Measurements from ENCODE around the gene PLSCR4.

PLSCR4 gene

GRCh38 chr3:146165877-146166276 is 85.0 kb downstream of the PLSCR4 start:
- in situ Hi-C loops (cut with HindIII; ENCODE audit: low sequenced_read_pairs) = loop anchor here (5.0 kb wide), 1 partner anchor 94 kb away; no protein-coding TSS in a partner anchor
- TF ChIP-seq CTCF (IDR thresholded peaks at IDR 0.05; ENCODE audit: low read depth, low read length, missing control alignments) = no peak
- no peak overlapping the region for H3K4me3 ChIP-seq (ENCODE audit: low read depth, low read length)
- no peak for DNase-seq (ENCODE audit: low read depth)

GRCh38 chr3:146164971-146165769 is 85.7 kb downstream of the PLSCR4 start:
- DNase-seq (ENCODE audit: low read depth) = peak; percentile 53
- in situ Hi-C loops (cut with HindIII; ENCODE audit: low sequenced_read_pairs) = loop anchor here (5.0 kb wide), 1 partner anchor 93 kb away; no protein-coding TSS in a partner anchor
- no peak overlapping the region for H3K4me3 ChIP-seq (ENCODE audit: low read depth, low read length)
- no peak for TF ChIP-seq CTCF (IDR thresholded peaks at IDR 0.05; ENCODE audit: low read depth, low read length, missing control alignments)

- DNase-seq (ENCODE audit: low read depth) = no peak
- in situ Hi-C loops (cut with HindIII; ENCODE audit: low sequenced_read_pairs) = no loop called here
- no peak for TF ChIP-seq CTCF (IDR thresholded peaks at IDR 0.05; ENCODE audit: low read depth, low read length, missing control alignments)
- no peak overlapping the region for H3K4me3 ChIP-seq (ENCODE audit: low read depth, low read length)
These were observed 86.4 kb downstream of the PLSCR4 start for GRCh38 chr3:146164506-146164905.

GRCh38 chr3:146164071-146164470 is 86.8 kb downstream of the PLSCR4 start:
- TF ChIP-seq CTCF (IDR thresholded peaks at IDR 0.05; ENCODE audit: low read depth, low read length, missing control alignments) = no peak
- no peak overlapping the region for H3K4me3 ChIP-seq (ENCODE audit: low read depth, low read length)
- DNase-seq (ENCODE audit: low read depth) = no peak
- in situ Hi-C loops (cut with HindIII; ENCODE audit: low sequenced_read_pairs) = no loop called here

- in situ Hi-C loops (cut with HindIII; ENCODE audit: low sequenced_read_pairs) = no loop called here
- DNase-seq (ENCODE audit: low read depth) = peak; percentile 89
- TF ChIP-seq CTCF (IDR thresholded peaks at IDR 0.05; ENCODE audit: low read depth, low read length, missing control alignments) = peak; percentile 7
- no peak overlapping the region for H3K4me3 ChIP-seq (ENCODE audit: low read depth, low read length)
These were observed 87.3 kb downstream of the PLSCR4 start for GRCh38 chr3:146163584-146163983.

- H3K4me3 ChIP-seq (ENCODE audit: low read depth, low read length) = no peak overlapping the region
- TF ChIP-seq CTCF (IDR thresholded peaks at IDR 0.05; ENCODE audit: low read depth, low read length, missing control alignments) = no peak
- no peak for DNase-seq (ENCODE audit: low read depth)
- in situ Hi-C loops (cut with HindIII; ENCODE audit: low sequenced_read_pairs) = no loop called here
These were observed 88.3 kb downstream of the PLSCR4 start for GRCh38 chr3:146162561-146162960.

All from astrocyte of the cerebellum (primary cell).